Measurements from ENCODE around the gene CBLC. TPM values are rescaled to one million over a fixed set of nuclear protein-coding genes. Genes with fewer than 3 reads are reported as not detected.

The CBLC gene
- total RNA-seq: 47.4 TPM

- DNase-seq (ENCODE audit: low spot score): peak; percentile 82
Observed at GRCh38 chr19:44777715-44778347, at the start of gene CBLC. Gene CBLC, plus strand, starts transcription at chr19:44777890. Its CDS starts 42 bp downstream, at chr19:44777932.

- no peak for DNase-seq (ENCODE audit: low spot score)
Observed at GRCh38 chr19:44728178-44728577, 49.5 kb upstream of the CBLC start.

GRCh38 chr19:44729516-44730033 is 48.1 kb upstream of the CBLC start:
- DNase-seq (ENCODE audit: low spot score): no peak

- no peak for DNase-seq (ENCODE audit: low spot score)
Observed at GRCh38 chr19:44731081-44731480, 46.6 kb upstream of the CBLC start.

- no peak for DNase-seq (ENCODE audit: low spot score)
Observed at GRCh38 chr19:44731622-44732021, 46.1 kb upstream of the CBLC start.

- DNase-seq (ENCODE audit: low spot score): no peak
Observed at GRCh38 chr19:44732235-44733014, 45.3 kb upstream of the CBLC start.

GRCh38 chr19:44734357-44734756 is 43.3 kb upstream of the CBLC start:
- DNase-seq (ENCODE audit: low spot score): no peak

- DNase-seq (ENCODE audit: low spot score): no peak
Observed at GRCh38 chr19:44735011-44735410, 42.7 kb upstream of the CBLC start.

GRCh38 chr19:44737238-44738071 is 40.2 kb upstream of the CBLC start:
- no peak for DNase-seq (ENCODE audit: low spot score)

- DNase-seq (ENCODE audit: low spot score): no peak
Observed at GRCh38 chr19:44738136-44738535, 39.6 kb upstream of the CBLC start.

GRCh38 chr19:44738603-44739558 is 38.8 kb upstream of the CBLC start:
- DNase-seq (ENCODE audit: low spot score): no peak

GRCh38 chr19:44740351-44740824 is 37.3 kb upstream of the CBLC start:
- DNase-seq (ENCODE audit: low spot score): no peak

- no peak for DNase-seq (ENCODE audit: low spot score)
Observed at GRCh38 chr19:44741258-44741731, 36.4 kb upstream of the CBLC start.

GRCh38 chr19:44741841-44742329 is 35.8 kb upstream of the CBLC start:
- peak; percentile 98 for DNase-seq (ENCODE audit: low spot score)

- DNase-seq (ENCODE audit: low spot score): no peak
Observed at GRCh38 chr19:44742330-44743061, 35.2 kb upstream of the CBLC start.

GRCh38 chr19:44744871-44745332 is 32.8 kb upstream of the CBLC start:
- no peak for DNase-seq (ENCODE audit: low spot score)

GRCh38 chr19:44745341-44745831 is 32.3 kb upstream of the CBLC start:
- no peak for DNase-seq (ENCODE audit: low spot score)

GRCh38 chr19:44745887-44746600 is 31.6 kb upstream of the CBLC start:
- DNase-seq (ENCODE audit: low spot score): no peak

GRCh38 chr19:44746616-44746945 is 31.1 kb upstream of the CBLC start:
- no peak for DNase-seq (ENCODE audit: low spot score)
